RPMI8226 (cell line): Measurements from ENCODE around the gene SOHLH1.
"Not testable (repeated sequence)": the region's sequence is repeated elsewhere in the genome, so short reads cannot be mapped to it uniquely, and the experiment has no call there.

ENCODE experiments used
- DNase-seq: peaks from one replicate; pipeline ENCODE4 v3.0.0-alpha.2; 2015

SOHLH1 gene

DNA sequence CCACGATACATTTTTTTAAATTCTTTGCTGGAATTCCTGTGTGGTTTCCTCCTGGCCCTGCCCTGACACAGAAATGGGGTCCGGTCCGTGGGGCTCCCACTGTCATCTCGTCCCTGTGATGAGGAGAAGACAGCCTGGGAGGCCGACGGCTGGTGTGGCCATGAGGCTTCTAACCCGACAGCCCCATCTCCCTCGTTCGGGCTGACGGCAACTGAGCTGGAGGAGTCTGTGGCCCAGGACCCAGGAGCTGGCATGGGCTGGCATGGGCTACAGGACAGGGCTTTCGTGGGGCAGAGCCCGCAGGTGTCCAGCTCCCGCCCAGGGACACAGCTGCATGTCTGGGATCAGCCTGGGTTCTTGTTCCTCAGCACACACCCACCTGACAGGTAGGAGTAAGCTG is 22.4 kb downstream of the SOHLH1 start:
- DNase-seq: no peak

DNA sequence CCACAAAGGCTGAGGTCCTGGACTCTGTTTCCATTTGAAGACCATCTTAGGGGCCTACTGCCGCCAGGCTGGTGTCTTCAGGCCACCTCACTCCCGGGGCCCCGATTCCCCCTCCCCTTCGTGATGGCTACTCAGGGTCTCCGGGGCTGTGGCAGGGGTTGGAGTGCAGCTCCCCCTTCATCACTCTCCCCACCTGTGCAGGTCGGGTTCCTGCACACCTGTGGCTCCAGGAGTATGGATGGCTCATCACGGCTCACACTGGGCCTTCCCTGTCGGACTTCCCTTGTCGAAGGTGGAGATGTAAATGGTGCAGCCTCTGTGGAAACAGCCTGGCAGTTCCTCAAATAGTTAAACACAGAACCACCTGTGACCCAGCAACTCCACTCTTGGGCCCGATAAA is 24.3 kb downstream of the SOHLH1 start:
- DNase-seq: no peak

DNA sequence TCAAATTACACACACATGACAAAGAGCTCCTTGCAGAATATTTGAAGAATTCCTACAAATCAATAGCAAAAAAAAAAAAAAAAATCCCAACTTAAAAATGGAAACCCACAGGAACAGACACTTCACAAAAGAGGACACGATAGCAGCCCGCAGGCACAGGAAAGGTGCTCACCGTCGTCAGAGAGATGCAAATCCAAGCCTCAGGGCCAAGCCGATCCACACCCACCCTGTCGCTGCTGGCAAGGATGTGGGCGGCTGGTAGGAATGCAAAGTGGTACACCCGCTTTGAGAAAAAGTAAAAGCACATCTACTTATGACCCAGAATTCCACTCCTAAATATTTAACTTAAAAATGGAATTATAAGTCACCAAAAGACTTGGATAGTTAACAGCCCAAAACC is 25.3 kb downstream of the SOHLH1 start:
- no peak for DNase-seq

DNA sequence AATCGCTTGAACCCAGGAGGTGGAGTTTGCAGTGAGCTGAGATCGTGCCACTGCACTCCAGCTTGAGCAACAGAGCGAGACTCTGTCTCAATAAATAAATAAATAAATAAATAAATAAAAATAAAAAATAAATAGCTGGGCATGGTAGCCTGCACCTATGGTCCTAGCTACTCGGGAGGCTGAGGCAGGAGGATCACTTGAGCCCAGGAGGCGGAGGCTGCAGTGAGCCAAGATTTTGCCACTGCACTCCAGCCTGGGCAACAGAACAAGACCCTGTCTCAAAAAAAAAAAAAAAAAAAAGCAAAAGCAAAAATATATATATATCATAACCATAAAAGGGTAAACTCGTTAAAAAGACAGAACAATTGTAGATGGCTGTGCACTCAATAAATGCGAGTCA is 26.5 kb downstream of the SOHLH1 start:
- DNase-seq: not testable (repeated sequence)

DNA sequence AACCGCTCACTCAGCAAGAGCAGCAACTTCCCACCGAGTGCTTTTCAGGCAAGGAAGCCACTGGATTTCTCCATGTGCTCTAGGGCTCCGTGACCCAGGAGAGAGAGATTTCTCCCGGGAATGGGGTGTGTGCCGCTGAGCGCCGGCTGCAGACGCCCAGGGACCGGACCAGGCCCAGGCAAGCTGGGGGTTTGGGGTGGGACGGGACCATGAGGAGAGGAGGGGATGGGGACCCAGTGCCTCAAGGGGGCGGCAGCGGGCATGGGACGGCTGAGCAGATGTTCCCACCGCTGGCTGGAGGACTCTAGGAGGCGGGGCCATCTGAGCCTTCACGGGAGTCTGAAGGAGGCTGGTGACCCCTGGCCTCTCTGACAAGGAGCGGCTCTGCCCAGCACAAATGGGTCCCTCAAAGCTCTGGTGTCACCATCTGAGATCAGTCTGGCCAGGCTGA is 27.7 kb downstream of the SOHLH1 start:
- peak; percentile 66 for DNase-seq

- no peak for DNase-seq
Observed at GRCh38 chr9:135670721-135671590, 28.3 kb downstream of the SOHLH1 start.

DNA sequence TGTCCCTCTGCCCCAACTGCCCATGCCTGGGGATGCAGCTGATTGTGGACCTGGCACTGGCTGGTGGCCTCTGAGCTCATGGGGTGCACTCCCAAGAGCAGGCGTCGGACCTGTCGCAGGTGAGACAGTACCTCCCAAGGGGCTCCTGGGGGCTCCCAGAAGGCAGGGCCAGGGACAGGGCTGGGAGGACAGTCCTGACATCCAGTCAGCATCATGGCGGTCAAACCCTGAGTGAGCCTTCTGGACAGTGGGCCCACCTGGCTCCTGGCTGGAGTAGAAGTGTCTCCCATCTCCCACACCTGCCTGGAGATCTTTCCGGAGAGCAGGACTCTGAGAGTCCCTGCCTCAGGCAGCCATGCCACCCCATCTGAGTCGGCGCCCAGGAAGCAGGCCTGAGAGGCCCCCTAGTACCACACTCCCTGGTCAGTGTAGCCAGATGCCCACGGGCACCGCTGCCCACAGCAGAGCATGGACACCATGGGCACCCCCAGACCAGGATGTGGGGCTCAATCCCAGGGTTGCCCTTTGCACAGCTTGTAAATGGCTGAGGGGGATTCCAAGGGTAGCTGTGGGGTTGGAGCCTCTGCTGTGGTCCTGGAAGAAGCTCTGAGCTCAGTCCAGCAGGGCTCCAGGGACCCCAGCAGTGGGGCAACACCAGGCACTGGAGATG is 29.5 kb downstream of the SOHLH1 start:
- DNase-seq: no peak

GRCh38 chr9:135669018-135669417 is 30.3 kb downstream of the SOHLH1 start:
- not testable (repeated sequence) for DNase-seq

- DNase-seq: no peak
Observed at GRCh38 chr9:135667463-135668001, 31.7 kb downstream of the SOHLH1 start.

GRCh38 chr9:135666534-135667462 is 32.5 kb downstream of the SOHLH1 start:
- no peak for DNase-seq

GRCh38 chr9:135665795-135666189 is 33.5 kb downstream of the SOHLH1 start:
- no peak for DNase-seq

DNA sequence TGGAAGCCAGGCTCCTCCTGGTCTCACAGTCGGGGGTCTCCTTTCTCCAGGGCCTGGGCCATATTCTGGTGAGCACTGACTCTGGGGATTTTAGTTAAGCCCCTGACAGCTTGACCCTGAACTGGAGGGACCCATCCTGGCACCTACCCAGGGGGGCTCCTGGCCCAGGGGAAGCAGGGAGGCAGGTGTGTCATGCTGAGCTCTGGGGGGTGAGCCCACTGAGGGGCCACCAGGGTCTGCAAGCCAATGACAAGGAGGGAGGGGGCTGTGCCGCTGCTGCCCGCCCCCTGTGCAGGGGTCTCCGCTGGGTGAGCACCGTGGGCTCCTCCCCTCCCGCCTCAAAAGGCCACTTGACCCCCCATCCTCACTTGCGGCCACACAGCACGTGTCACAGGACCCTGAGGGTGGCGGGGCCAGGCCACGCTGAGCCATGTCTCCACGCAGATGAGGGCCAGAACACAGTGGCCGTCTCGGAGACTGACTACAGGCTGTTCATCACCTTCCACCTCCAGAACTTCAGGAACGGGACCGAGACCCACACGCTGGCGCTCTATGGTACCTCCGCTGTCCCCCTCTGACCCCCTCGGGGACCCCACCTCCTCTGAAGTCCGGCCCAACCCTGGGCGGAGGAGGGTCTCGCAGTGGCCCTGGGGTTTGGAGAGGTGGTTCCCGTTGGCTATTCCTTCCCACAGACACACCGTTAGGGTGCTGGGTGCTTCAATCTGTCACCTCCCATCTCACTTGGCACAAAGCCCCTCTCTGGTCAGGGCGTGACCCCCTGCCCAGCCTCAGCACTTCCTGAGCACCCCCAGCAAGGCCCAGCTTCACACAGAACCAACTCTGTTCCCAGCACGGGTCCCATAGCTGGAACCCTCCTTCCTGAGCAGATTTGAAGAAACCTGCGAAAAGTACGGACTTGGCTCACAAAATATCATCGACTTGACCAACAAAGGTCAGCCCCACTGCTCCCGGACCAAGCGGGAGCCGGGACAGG is 34.2 kb downstream of the SOHLH1 start:
- DNase-seq: no peak

DNA sequence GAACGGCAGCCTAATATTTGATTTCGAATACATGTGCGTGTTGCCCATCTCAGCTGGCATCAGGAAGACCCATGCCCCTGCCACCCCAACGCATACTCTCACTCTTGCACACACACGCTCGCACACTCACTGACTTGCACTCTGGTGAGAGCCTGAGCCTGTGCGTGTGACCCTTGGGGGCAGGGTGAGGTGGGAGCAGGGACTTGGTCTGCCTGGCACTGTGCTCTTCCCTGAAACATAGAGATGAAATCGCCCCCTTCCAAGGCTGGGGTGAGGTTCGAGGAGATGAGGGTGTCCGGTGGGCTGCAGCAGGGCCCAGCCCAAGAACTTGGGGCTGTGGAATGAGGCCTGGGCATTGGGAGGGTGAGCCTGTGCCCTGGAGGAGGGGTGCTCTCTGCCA is 35.0 kb downstream of the SOHLH1 start:
- DNase-seq: no peak

GRCh38 chr9:135663857-135664256 is 35.4 kb downstream of the SOHLH1 start:
- no peak for DNase-seq

DNA sequence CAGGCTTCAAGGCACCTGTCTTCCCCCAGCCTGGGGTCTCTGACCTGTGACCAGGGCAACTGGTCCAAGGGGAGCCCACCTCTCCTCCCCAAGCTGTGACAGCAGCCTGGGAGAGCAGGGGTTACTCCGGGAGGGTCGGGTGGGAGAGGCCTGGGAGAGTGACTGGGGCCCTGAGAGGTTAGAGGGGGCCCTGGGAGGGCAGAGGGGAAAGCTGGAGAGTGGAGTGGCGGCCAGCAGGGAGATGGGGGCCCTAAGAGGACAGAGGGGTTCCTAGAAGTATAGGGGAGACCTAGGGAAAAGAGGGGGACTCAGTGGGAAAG is 35.9 kb downstream of the SOHLH1 start:
- DNase-seq: no peak

DNA sequence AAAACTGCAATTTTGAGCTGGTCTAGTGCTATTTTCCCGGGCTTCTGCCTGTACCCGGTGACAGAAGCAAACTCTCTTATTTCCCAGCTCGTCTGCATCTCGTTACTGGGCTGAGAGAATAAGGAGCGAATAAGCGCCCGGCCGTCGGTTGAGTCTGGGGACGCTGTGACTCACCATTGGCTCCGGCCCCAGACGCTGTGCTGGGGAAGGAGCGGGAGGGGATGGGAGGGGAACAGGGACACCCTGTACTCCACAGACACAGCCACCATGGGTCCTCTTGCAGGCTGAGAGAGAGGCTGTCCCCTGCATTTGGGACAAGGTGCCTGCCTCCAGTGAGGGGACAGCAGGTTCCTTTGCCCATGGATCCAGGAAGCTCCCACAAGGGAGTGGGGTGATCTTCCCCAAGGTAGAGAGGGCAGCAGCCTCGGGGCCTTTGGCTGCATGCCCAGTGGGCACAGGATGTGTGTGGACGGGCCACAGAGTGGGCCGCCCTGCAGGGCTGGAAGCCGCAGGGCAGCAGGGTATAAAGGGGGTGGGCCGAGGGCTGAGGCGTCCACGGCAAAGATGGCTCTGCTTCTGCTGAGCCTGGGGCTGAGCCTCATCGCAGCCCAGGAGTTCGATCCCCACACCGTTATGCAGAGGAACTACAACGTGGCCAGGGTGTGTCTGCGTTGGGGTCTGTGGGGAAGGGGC is 36.4 kb downstream of the SOHLH1 start, which contains the start of gene LCN9:
LCN9 (plus strand) TSS at position 552 of the 693 bp plus-strand sequence; CDS start at position 565, 13 bp downstream.
- no peak for DNase-seq

DNA sequence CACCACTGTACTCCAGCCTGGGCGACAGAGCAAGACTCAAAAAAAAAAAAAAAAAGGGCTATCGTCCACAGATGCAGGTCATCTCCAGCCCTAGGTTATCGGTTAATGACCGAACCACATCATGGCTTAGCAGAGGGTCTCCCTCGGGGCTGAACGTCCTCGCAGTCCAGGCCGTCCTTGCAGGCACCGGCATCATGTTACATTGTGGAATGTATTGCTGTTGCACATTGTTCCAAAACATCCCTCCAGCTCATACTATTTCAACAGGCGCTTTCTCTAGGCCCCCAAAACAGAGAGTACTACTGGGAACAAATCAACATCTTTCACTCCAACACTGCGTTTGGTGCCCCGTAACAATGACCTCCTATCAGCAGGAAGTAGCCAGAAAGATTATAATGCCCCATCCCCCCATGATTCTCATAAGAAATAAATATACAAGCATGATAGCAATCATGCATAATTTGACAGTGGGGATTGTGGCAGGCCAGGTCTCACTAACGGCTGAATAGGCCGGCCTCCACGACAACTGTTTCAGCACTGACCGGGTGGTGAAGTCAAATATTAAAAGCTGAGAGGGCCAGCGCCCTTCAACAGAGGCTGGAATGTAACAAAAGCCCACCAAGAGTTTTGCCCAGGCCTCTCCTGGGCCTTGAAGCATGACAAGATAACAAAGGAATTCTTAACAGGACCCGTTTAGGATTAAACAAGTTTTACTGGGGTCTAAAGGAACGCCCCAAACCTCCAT is 37.3 kb downstream of the SOHLH1 start:
- no peak for DNase-seq

DNA sequence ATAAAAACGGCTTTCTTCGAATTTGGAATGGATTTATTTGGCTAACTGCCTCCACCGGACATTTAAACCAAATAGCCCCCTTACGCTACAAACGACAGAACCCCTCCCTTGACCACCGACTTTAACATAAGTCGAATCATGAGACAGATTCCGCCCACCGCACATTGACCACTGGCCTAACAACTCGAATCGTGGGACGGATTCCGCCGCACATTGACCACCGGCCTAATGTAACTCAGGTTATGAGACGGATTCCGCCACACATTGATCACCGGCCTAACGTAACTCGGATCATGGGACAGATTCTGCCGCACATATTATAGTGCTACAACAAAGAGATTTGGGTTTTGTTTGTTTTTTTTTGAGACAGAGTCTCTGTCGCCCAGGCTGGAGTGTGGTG is 38.9 kb downstream of the SOHLH1 start:
- no peak for DNase-seq

DNA sequence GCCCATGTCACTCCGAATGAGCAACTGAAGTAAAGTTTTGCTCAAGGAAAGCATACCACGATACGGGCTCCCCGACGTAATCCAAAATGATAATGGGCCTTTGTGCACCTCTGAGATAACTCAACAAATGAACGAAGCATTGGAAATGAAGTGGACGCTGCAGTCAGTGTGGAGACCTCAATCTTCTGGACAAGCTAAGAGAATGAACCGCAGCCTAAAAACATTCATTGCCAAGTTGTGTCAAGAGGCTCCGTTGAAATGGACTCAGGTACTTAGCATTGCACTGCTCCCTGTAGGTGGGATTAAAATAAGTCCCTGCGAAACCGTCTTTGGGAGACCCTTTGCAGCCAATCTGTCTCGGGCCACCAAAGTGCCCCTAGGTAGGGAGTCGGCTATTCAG is 40.0 kb downstream of the SOHLH1 start:
- no peak for DNase-seq

DNA sequence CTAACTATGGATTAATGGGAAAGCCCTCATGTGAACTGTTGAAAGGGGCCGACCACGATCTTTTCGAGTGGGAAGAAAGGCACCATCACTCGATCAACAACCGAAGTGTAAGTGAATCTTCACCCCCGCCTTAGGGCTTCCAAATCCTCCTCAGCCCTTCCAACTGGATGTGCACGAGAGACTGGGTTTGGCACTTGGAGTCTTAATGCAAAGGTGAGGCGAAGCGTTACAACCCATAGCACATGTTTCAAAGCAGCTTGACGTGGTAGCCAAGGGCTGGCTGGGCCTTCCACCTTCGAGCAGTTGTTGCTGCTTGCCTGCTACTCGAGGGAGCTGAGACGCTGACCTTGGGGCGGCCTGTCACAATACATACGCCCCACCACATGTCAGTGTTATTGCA is 41.9 kb downstream of the SOHLH1 start:
- DNase-seq: no peak
